GM19193 (cell line): ENCODE data around the gene TTC27.

Experiments
- POLR2A ChIP-seq: IDR thresholded peaks from 4 replicates; pipeline ENCODE4 v1.6.1; 2011; ENCODE audit not compliant: insufficient read depth, insufficient read length; ENCODE audit errors: extremely low read depth

TTC27 gene

GRCh38 chr2:32652555-32653209 lies 24.8 kb downstream of the TTC27 start:
- no peak for TF ChIP-seq POLR2A

- TF ChIP-seq POLR2A: no peak
Measured at GRCh38 chr2:32656069-32656468, 28.2 kb downstream of the TTC27 start.

- TF ChIP-seq POLR2A: no peak
Measured at GRCh38 chr2:32663864-32664263, 36.0 kb downstream of the TTC27 start.

GRCh38 chr2:32666704-32667103 lies 38.9 kb downstream of the TTC27 start:
- TF ChIP-seq POLR2A: no peak

- TF ChIP-seq POLR2A: no peak
Measured at GRCh38 chr2:32668254-32668653, 40.4 kb downstream of the TTC27 start.

- no peak for TF ChIP-seq POLR2A
Measured at GRCh38 chr2:32671885-32672533, 44.2 kb downstream of the TTC27 start.

GRCh38 chr2:32678825-32679224 lies 51.0 kb downstream of the TTC27 start:
- no peak for TF ChIP-seq POLR2A

GRCh38 chr2:32680942-32681341 lies 53.1 kb downstream of the TTC27 start:
- TF ChIP-seq POLR2A: no peak

GRCh38 chr2:32683520-32684086 lies 55.8 kb downstream of the TTC27 start:
- no peak for TF ChIP-seq POLR2A

- no peak for TF ChIP-seq POLR2A
Measured at GRCh38 chr2:32688541-32688940, 60.7 kb downstream of the TTC27 start.

- no peak for TF ChIP-seq POLR2A
Measured at GRCh38 chr2:32691678-32692077, 63.8 kb downstream of the TTC27 start.

- TF ChIP-seq POLR2A: no peak
Measured at GRCh38 chr2:32696439-32696838, 68.6 kb downstream of the TTC27 start.

- no peak for TF ChIP-seq POLR2A
Measured at GRCh38 chr2:32697156-32697555, 69.3 kb downstream of the TTC27 start.

GRCh38 chr2:32699151-32699550 lies 71.3 kb downstream of the TTC27 start:
- TF ChIP-seq POLR2A: no peak

- TF ChIP-seq POLR2A: no peak
Measured at GRCh38 chr2:32701806-32702205, 74.0 kb downstream of the TTC27 start.
